Epithelial cell of proximal tubule (primary cell): Measurements from ENCODE around the gene AFG3L2. TPM values are rescaled to one million over a fixed set of nuclear protein-coding genes. Genes with fewer than 3 reads are reported as not detected.

Source experiments
- DNase-seq: peaks from one replicate; pipeline ENCODE4 v3.0.0-alpha.2; 2011; ENCODE audit warnings: low read depth
- H3K4me3 ChIP-seq: 2 replicates; pipeline ENCODE4 v1.5.1; 2011; ENCODE audit warnings: low read depth, mild to moderate bottlenecking, low read length
- total RNA-seq: library from RNA; depleted of rRNA; stranded (reverse); fragments of >200 nt; gene quantifications from 2 replicates; pipeline ENCODE4 v1.2.3, GENCODE V29; 2015
- TF ChIP-seq, protein P1 (sequence below): conservative IDR thresholded peaks from 2 replicates; pipeline ENCODE4 v1.5.1; 2012; ENCODE audit warnings: low read depth, mild to moderate bottlenecking, low read length

Gene AFG3L2
- total RNA-seq, 1 donor from 2014 or later = 41.3 TPM

DNA sequence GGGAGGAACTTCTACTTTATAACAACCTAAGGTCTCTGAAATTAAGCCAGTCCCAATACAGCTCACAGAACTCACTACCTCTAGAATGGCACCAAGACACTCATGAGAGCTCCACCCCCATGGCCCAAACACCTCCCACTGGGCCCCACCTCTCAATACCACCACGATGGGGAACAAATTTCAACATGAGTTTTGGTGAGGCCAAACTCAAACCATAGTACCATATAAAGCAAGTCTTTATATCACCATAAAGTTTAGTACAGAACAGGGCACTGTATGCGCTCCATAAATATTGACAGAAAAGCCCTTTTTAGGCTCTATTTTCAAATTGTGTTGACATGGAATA, 3.3 kb downstream of the AFG3L2 start:
- H3K4me3 ChIP-seq = no peak overlapping the region
- DNase-seq = no peak
- TF ChIP-seq, protein P1, sequence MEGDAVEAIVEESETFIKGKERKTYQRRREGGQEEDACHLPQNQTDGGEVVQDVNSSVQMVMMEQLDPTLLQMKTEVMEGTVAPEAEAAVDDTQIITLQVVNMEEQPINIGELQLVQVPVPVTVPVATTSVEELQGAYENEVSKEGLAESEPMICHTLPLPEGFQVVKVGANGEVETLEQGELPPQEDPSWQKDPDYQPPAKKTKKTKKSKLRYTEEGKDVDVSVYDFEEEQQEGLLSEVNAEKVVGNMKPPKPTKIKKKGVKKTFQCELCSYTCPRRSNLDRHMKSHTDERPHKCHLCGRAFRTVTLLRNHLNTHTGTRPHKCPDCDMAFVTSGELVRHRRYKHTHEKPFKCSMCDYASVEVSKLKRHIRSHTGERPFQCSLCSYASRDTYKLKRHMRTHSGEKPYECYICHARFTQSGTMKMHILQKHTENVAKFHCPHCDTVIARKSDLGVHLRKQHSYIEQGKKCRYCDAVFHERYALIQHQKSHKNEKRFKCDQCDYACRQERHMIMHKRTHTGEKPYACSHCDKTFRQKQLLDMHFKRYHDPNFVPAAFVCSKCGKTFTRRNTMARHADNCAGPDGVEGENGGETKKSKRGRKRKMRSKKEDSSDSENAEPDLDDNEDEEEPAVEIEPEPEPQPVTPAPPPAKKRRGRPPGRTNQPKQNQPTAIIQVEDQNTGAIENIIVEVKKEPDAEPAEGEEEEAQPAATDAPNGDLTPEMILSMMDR = no peak

DNA sequence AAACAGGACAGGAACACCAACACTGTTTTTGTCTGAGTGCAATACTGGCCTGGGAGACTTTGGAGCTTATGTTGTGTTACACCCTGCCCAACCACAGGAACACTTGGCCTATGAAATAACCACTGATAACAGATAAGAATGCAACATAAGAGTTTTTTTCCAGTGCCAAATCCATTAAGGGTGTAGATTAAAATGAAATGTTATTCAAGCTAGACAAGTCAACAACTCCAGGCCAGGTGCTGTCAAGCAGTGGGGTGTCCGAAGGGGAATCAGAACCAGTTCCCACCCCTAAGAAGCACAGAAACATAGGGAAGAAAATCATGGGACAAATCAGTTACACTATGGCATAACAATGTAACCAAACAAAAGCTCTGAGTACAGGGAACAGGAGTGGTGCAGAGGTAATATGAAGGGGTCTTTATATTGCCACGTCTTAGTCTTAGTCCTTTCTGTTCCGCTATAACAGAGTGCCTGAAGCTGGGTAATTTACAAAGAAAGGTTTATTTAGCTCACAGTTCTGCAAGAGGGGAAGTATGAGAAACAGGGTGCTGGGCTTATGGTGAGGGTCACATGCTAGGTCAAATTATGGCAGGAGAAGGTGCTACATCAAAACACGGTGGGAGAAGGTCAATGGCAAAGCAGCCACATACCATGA, 3.8 kb downstream of the AFG3L2 start:
- no peak for DNase-seq
- H3K4me3 ChIP-seq = no peak overlapping the region
- TF ChIP-seq, protein P1 = no peak

DNA sequence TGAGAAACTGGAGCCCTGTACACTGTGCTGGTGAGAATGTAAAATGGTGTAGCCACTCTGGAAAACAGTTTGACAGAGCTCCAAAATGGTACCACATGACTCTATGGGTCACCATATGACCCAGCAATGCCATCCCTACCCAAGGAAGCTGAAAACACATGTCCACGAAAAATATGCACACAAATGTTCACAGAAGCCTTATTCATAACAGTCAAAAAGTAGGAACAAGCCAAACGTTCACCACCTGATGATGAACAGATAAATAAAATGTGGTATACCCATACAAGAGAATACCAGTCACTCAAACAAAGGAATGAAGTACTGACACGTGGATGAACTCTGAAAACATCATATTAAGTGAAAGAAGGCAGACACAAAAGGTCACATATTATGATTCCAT, 4.6 kb downstream of the AFG3L2 start:
- no peak for DNase-seq
- TF ChIP-seq, protein P1 = no peak
- H3K4me3 ChIP-seq = no peak overlapping the region

DNA sequence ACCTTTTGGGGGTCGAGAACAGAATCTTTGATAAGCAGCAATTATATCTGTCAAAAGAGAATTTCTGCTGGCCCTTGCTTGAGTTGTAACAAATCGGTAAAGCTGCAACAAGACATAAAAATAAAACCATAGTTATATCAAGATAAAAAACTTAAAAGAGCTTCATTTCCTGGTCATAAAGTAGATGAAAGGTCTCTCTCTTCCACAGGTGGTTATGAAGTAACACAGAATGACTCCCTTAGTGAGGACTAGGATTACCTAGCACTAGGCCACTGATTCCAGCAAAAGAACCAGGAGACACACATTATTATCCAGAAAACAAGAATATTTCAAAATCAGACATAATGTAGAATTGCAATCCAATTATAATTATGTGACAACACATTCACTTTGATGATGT, 5.4 kb downstream of the AFG3L2 start:
- no peak for DNase-seq
- TF ChIP-seq, protein P1 = no peak
- no peak overlapping the region for H3K4me3 ChIP-seq

DNA sequence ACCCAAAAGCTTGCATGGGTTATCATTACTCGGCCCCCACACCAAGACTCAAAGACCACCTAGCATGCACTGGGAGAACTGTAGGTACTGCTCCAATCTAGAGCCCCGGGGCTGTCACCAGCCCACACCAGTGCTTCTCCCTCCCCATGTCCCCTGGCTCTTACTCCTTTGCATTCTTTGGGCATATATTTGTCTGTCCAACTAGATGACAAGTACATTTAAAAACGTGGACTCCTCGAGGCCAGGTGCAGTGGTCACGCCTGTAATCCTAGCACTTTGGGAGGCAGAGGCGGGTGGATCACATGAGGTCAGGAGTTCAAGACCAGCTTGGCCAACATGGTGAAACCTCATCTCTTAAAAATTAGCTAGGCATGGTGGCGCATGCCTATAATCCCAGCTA, 7.8 kb downstream of the AFG3L2 start:
- H3K4me3 ChIP-seq = no peak overlapping the region
- no peak for DNase-seq
- TF ChIP-seq, protein P1 = no peak

DNA sequence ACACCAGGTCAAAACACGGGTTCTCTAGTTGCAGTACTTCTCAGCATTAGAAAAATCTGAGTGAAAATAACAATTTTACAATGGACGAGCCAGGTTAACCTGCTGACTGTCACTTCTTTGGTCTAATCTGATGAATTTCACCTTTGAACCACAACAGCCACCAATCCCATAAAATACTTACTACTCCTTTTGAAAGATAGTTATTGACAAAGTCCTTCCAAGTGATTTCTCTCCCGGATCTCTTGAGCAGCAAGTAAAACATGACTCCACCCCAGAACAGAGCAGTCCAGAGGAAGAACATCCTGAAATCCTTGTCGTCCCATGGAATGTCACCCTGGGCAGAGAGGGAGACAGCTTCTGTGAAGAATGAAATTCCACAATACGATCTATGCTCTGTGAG, 10.2 kb downstream of the AFG3L2 start:
- no peak overlapping the region for H3K4me3 ChIP-seq
- TF ChIP-seq, protein P1 = no peak
- no peak for DNase-seq

DNA sequence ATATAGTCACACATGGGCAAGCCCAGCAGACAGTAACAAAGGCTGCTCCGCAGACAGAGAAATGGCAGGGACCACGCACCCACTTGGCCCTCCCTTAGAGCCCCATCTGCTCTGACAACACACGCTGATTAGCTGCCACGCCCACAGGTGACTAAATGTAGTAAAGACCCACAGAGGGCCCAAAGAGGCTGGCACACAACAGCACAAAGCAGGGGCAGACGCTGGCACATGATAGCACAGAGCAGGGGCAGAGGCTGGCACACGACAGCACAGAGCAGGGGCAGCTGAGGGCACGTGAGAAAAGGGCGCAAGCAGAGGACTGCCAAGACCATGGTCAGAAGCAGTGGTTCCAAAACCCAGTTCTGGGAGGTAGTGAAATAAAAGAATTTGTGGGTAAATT, 10.6 kb downstream of the AFG3L2 start:
- no peak overlapping the region for H3K4me3 ChIP-seq
- no peak for DNase-seq
- TF ChIP-seq, protein P1 = no peak
